GM18507 (cell line): ENCODE measurements around the gene HOXA1.

Experiments used
- DNase-seq: peaks from one replicate; pipeline ENCODE4 v3.0.0; 2011; ENCODE audit warnings: low read depth; ENCODE audit not compliant: insufficient read length; ENCODE audit errors: extremely low spot score
- FAIRE-seq: peaks from 2 replicates; lab custom pipeline; 2011; peaks lifted over from hg19 to GRCh38; lab: Jason Lieb, UNC

The HOXA1 gene

GRCh38 chr7:27132978-27133377 is 37.2 kb upstream of the HOXA1 start:
- DNase-seq (no peak), FAIRE-seq (no peak)

- FAIRE-seq (no peak), DNase-seq (no peak)
These were observed 36.4 kb upstream of the HOXA1 start for GRCh38 chr7:27132214-27132613.

- DNase-seq (no peak), FAIRE-seq (no peak)
These were observed 35.6 kb upstream of the HOXA1 start for GRCh38 chr7:27131390-27131819.

GRCh38 chr7:27130540-27131389 is 35.0 kb upstream of the HOXA1 start, which contains the start of gene HOXA4:
HOXA4 (minus strand) TSS chr7:27130757; CDS start chr7:27130733, 24 bp downstream.
- DNase-seq, result peak; percentile 67
- FAIRE-seq, result peak; percentile 73

GRCh38 chr7:27129729-27130539 is 34.1 kb upstream of the HOXA1 start:
- FAIRE-seq (no peak), DNase-seq (no peak)

GRCh38 chr7:27128776-27129728 is 33.3 kb upstream of the HOXA1 start:
- FAIRE-seq, result no peak
- no peak for DNase-seq

GRCh38 chr7:27128034-27128433 is 32.2 kb upstream of the HOXA1 start:
- DNase-seq (no peak), FAIRE-seq (no peak)

GRCh38 chr7:27126596-27127327 is 31.0 kb upstream of the HOXA1 start:
- DNase-seq (no peak), FAIRE-seq (no peak)

GRCh38 chr7:27125986-27126394 is 30.2 kb upstream of the HOXA1 start:
- FAIRE-seq (no peak), DNase-seq (no peak)

- no peak for DNase-seq
- FAIRE-seq, result no peak
These were observed 29.3 kb upstream of the HOXA1 start for GRCh38 chr7:27124902-27125689.

GRCh38 chr7:27124096-27124901 is 28.5 kb upstream of the HOXA1 start:
- DNase-seq (no peak), FAIRE-seq (no peak)

- no peak for DNase-seq
- FAIRE-seq, result no peak
These were observed 27.8 kb upstream of the HOXA1 start for GRCh38 chr7:27123477-27124053.

- FAIRE-seq (no peak), DNase-seq (no peak)
These were observed 27.2 kb upstream of the HOXA1 start for GRCh38 chr7:27123007-27123476.

- DNase-seq (no peak), FAIRE-seq (no peak)
These were observed 26.5 kb upstream of the HOXA1 start for GRCh38 chr7:27122077-27122910.

GRCh38 chr7:27121684-27122076 is 25.9 kb upstream of the HOXA1 start:
- no peak for FAIRE-seq
- DNase-seq, result no peak

GRCh38 chr7:27119412-27119911 is 23.7 kb upstream of the HOXA1 start:
- DNase-seq (no peak), FAIRE-seq (no peak)
